ENCODE results near the gene PDXDC1.
"Not testable (repeated sequence)": the region's sequence is repeated elsewhere in the genome, so short reads cannot be mapped to it uniquely, and the experiment has no call there.

DNA sequence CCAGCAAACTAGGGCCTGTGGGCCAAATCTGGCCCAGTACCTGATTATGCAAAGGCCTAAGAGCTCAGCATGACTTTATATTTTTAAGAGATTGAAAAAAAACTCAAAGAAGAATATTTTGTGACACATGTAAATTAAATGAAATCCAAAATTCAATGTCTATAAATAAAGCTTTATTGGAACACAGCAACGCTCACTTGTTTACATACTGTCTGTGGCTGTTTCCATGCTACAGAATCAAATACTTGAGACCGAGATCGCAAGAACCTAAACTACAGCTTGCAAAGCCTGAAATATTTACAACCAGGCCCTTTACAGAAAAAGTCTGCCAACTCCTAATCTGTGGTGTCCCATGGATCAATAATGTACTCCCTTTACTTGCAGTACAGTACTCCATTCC is 5.0 kb upstream of the PDXDC1 start:
- not testable (repeated sequence) for TF ChIP-seq CTCF (IDR thresholded peaks at IDR 0.05; ENCODE audit: insufficient read depth, low read length, poor library complexity, severe bottlenecking); EZH2phosphoT487 (conservative IDR thresholded peaks at IDR 0.05; ENCODE audit: low read length)
